HepG2 (cell line): Measurements from ENCODE around the gene SLC45A2. TPM values are rescaled to one million over a fixed set of nuclear protein-coding genes. Genes with fewer than 3 reads are reported as not detected.

Source experiments
- ATAC-seq: fragments of 200-7000 bp; cut with Tn5 transposase; 3 replicates; pipeline ENCODE4 v1.9.1; 2020; ENCODE audit warnings: mild to moderate bottlenecking, moderate library complexity
- BruUV-seq: library from RNA; stranded (reverse); fragments of 400-500 nt; replicated peaks from 2 replicates; lab custom pipeline; 2021; lab: Mats Ljungman, UMichigan
- CTCF ChIA-PET: fragments of 300-600 bp; formaldehyde crosslinking; extraction: SDS; loops from one replicate; lab custom pipeline; 2021; ENCODE audit warnings: low total read pairs, inconsistent platforms, low intra/inter-chr PET ratio; lab: Yijun Ruan, JAX
- POLR2A ChIA-PET: fragments of 350-600 bp; sonication (Branson Sonifier 250); formaldehyde crosslinking; loops from one replicate; lab custom pipeline; 2020; ENCODE audit warnings: antibody characterized with exemption, inconsistent platforms; lab: Yijun Ruan, JAX
- DNase-seq: peaks from one replicate; pipeline ENCODE4 v3.0.0-alpha.2; 2015; ENCODE audit warnings: low spot score
- FAIRE-seq: peaks from 3 replicates; lab custom pipeline; 2011; peaks lifted over from hg19 to GRCh38; lab: Jason Lieb, UNC
- H2AFZ ChIP-seq: one replicate; pipeline ENCODE4 v1.6.1; 2011; ENCODE audit warnings: low read length, inconsistent platforms
- H3K27ac ChIP-seq: fragments of 300-600 bp; 3 replicates; pipeline ENCODE4 v1.8.0; 2011; ENCODE audit warnings: mixed run types, mild to moderate bottlenecking, mixed read lengths, low read length, inconsistent platforms; ENCODE audit not compliant: insufficient read depth; ENCODE audit errors: extremely low read length
- H3K27me3 ChIP-seq, 2 experiments: fragments of 200-600 bp in 1 of 2; 2 replicates in 1 of 2; 3 replicates in 1 of 2; pipeline versions ENCODE4 v1.6.0 to v1.8.0; 2011; ENCODE audit warnings: low read length in 2 of 2, mild to moderate bottlenecking in 2 of 2, moderate library complexity in 2 of 2, inconsistent platforms in 1 of 2; ENCODE audit not compliant: insufficient read depth in 2 of 2, control insufficient read depth in 1 of 2
- H3K36me3 ChIP-seq, 2 experiments: fragments of 200-600 bp in 1 of 2; replicated peaks in 1 of 2; 2 replicates in 1 of 2; 3 replicates in 1 of 2; pipeline versions ENCODE4 v1.5.1 to v1.8.0; 2011; ENCODE audit warnings: low read length in 2 of 2, inconsistent platforms in 1 of 2; ENCODE audit not compliant: insufficient read depth in 2 of 2, control insufficient read depth in 1 of 2
- H3K4me1 ChIP-seq: 2 replicates; pipeline ENCODE4 v1.5.1; 2012; ENCODE audit warnings: low read length, inconsistent platforms; ENCODE audit not compliant: insufficient read depth
- H3K4me2 ChIP-seq: 2 replicates; pipeline ENCODE4 v1.6.0; 2011; ENCODE audit warnings: low read depth, low read length, inconsistent platforms
- H3K4me3 ChIP-seq, 3 experiments: fragments of 200-600 bp in 1 of 3; sonication (generic), shearing (Covaris generic) in 1 of 3; replicated peaks in 1 of 3; 2 replicates each; pipeline ENCODE4 v1.5.1; 2011 to 2016; ENCODE audit warnings: low read length in 3 of 3, inconsistent platforms in 2 of 3, low read depth in 2 of 3, mild to moderate bottlenecking in 2 of 3, control low read depth in 1 of 3, mixed read lengths in 1 of 3; ENCODE audit not compliant: insufficient read depth in 1 of 3
- H3K79me2 ChIP-seq: one replicate; pipeline ENCODE4 v1.6.1; 2011; ENCODE audit warnings: low read length, inconsistent platforms; ENCODE audit not compliant: insufficient read depth
- H3K9ac ChIP-seq: 2 replicates; pipeline ENCODE4 v1.6.0; 2011; ENCODE audit warnings: mild to moderate bottlenecking, low read depth, low read length, inconsistent platforms; ENCODE audit not compliant: insufficient read depth
- H3K9me3 ChIP-seq: 2 replicates; pipeline ENCODE4 v1.5.1; 2012; ENCODE audit warnings: mild to moderate bottlenecking, low read length
- H4K20me1 ChIP-seq: 2 replicates; pipeline ENCODE4 v1.6.0; 2011; ENCODE audit warnings: inconsistent platforms, mild to moderate bottlenecking, low read length, moderate library complexity; ENCODE audit not compliant: insufficient read depth
- CENPBD1 ChIP-seq: sonication (generic); formaldehyde crosslinking; IDR thresholded peaks from 2 replicates; pipeline ENCODE4 v1.8.0; 2022; ENCODE audit warnings: missing genetic modification reagents, low read depth, mild to moderate bottlenecking, borderline replicate concordance
- E2F2 ChIP-seq: sonication (generic); formaldehyde crosslinking; IDR thresholded peaks from 2 replicates; pipeline ENCODE4 v1.4.0; 2020; ENCODE audit warnings: missing genetic modification reagents, borderline replicate concordance
- GMEB1 ChIP-seq: sonication (generic); formaldehyde crosslinking; IDR thresholded peaks from 2 replicates; pipeline ENCODE4 v1.5.1; 2020; ENCODE audit warnings: missing genetic modification reagents, mild to moderate bottlenecking, borderline replicate concordance
- HDAC2 ChIP-seq: sonication (generic); formaldehyde crosslinking; IDR thresholded peaks from 2 replicates; pipeline ENCODE4 v1.4.0; 2020; ENCODE audit warnings: missing genetic modification reagents
- MAFG ChIP-seq: sonication (generic); formaldehyde crosslinking; IDR thresholded peaks from 2 replicates; pipeline ENCODE4 v1.5.1; 2020; ENCODE audit warnings: mild to moderate bottlenecking, missing genetic modification reagents
- NFATC3 ChIP-seq: sonication (generic); formaldehyde crosslinking; IDR thresholded peaks from 2 replicates; pipeline ENCODE4 v1.5.1; 2020; ENCODE audit warnings: mild to moderate bottlenecking, missing genetic modification reagents
- NR2F6 ChIP-seq, 2 experiments: IDR thresholded peaks; 2 replicates each; pipeline ENCODE4 v1.6.1; 2016; ENCODE audit warnings: antibody characterized with exemption in 1 of 2, mild to moderate bottlenecking in 1 of 2
- RERE ChIP-seq: IDR thresholded peaks from 2 replicates; pipeline ENCODE4 v1.6.1; 2016; ENCODE audit warnings: low read depth, missing genetic modification reagents, missing compliant biosample characterization
- ZBTB49 ChIP-seq: sonication (generic); formaldehyde crosslinking; IDR thresholded peaks from 2 replicates; pipeline ENCODE4 v1.4.0; 2020; ENCODE audit warnings: missing genetic modification reagents, borderline replicate concordance
- ZFP90 ChIP-seq: sonication (generic); formaldehyde crosslinking; IDR thresholded peaks from 2 replicates; pipeline ENCODE4 v1.8.0; 2022; ENCODE audit warnings: missing genetic modification reagents, mild to moderate bottlenecking, inconsistent platforms, borderline replicate concordance
- ZNF556 ChIP-seq: sonication (generic); formaldehyde crosslinking; IDR thresholded peaks from 2 replicates; pipeline ENCODE4 v1.4.0; 2020; ENCODE audit warnings: mild to moderate bottlenecking, missing genetic modification reagents, borderline replicate concordance
- WGBS: methylation state at CpG from one replicate; pipeline ENCODE4 v1.1.6; 2017; ENCODE audit warnings: low lambda C conversion rate; 5-methylcytosine and 5-hydroxymethylcytosine counted together
- in situ Hi-C: cut with HindIII; loops from 2 replicates; pipeline ENCODE4 v1.10.0; 2017; ENCODE audit warnings: low pct_unique_long_range_greater_than_20kb; ENCODE audit not compliant: extremely low pct_ligation_motif_present
- intact Hi-C: fragments of 100-400 bp; cut with micrococcal nuclease; formaldehyde crosslinking; loops from one replicate; pipeline ENCODE4 v1.10.0; 2022; ENCODE audit not compliant: unreplicated experiment
- polyA plus RNA-seq, 8 experiments: library from polyadenylated mRNA; depleted of rRNA in 3 of 8; stranded (reverse) in 7 of 8; unstranded in 1 of 8; fragments of >200 nt; fragmentation: Illumina TruSeq in 4 of 8; extraction: Trizol in 4 of 8; gene quantifications; 2 replicates each; pipeline versions ENCODE4 v1.2.1 to v1.2.3, GENCODE V29; 2011 to 2016; ENCODE audit warnings: low read depth in 4 of 8, missing spikeins in 1 of 8, mixed read lengths in 1 of 8; ENCODE audit not compliant: insufficient read depth in 1 of 8
- total RNA-seq, 5 experiments: library from RNA; depleted of rRNA; stranded (reverse); fragments of >200 nt; fragmentation: Illumina TruSeq; extraction: Trizol; gene quantifications; 2 replicates each; pipeline ENCODE4 v1.2.3, GENCODE V29; 2016; ENCODE audit warnings: low read depth in 1 of 5

SLC45A2 gene
- total and polyA plus RNA-seq, 2 of the 13 experiments (the other 11 are each of a cell fraction or from before 2014, with no cell fraction given): 0.22 to 0.24 TPM

- intact Hi-C loops: loop anchor here (10.0 kb wide), 1 partner anchor 124 kb away; no protein-coding TSS in a partner anchor
- TF ChIP-seq MAFG (CRISPR knock-in tag) (no peak), ZNF556 (CRISPR knock-in tag) (no peak), HDAC2 (no peak), ZFP90 (no peak), RERE (CRISPR knock-in tag) (no peak), GMEB1 (CRISPR knock-in tag) (no peak), E2F2 (CRISPR knock-in tag) (no peak), CENPBD1 (CRISPR knock-in tag) (no peak), NFATC3 (CRISPR knock-in tag) (no peak), NR2F6 (IDR thresholded peaks at IDR 0.05) (no peak), NR2F6 (CRISPR knock-in tag; IDR thresholded peaks at IDR 0.05) (no peak), ZBTB49 (no peak)
These were observed 45.6 kb downstream of the SLC45A2 start for GRCh38 chr5:33938881-33939280.

More at GRCh38 chr5:33938881-33939280, 45.6 kb downstream of the SLC45A2 start:
- ChIA-PET CTCF (no interaction called here), POLR2A (no interaction called here)
- H3K27me3 ChIP-seq: peaks cover 1 to 15% of the 10 kb centered on the region in 2 experiments; a peak in 3 of 5 replicates
- H3K4me2 ChIP-seq: no peak overlapping the region
- no peaks in the 10 kb centered on the region for H3K4me1 ChIP-seq
- no peaks in the 10 kb centered on the region for H3K9me3 ChIP-seq
- no peaks in the 10 kb centered on the region for H3K36me3 ChIP-seq
- WGBS: 71% methylated on average over 15 of the region's 15 CpGs
- no peaks in the 10 kb centered on the region for H4K20me1 ChIP-seq
- no peak overlapping the region for H3K9ac ChIP-seq
- H2AFZ ChIP-seq: no peak overlapping the region
- no peaks in the 10 kb centered on the region for H3K79me2 ChIP-seq
- FAIRE-seq (no peak), ATAC-seq (no peak), DNase-seq (no peak)
- BruUV-seq: no TSS peak
- H3K4me3 ChIP-seq: no peak overlapping the region
- H3K27ac ChIP-seq: no peak overlapping the region
- in situ Hi-C loops: loop anchor here (5.0 to 10.0 kb wide), 2 partner anchors 354 to 502 kb away; no protein-coding TSS in a partner anchor
